PFSK-1 (cell line): ENCODE measurements around the gene RNPC3.

Experiments used
- FOXP2 ChIP-seq: optimal IDR thresholded peaks from 2 replicates; pipeline ENCODE3; 2011; ENCODE audit warnings: borderline replicate concordance, control low read depth, inconsistent platforms; ENCODE audit not compliant: insufficient read depth; ENCODE audit errors: extremely low read length, extremely low read depth
- POLR2AphosphoS5 ChIP-seq: IDR thresholded peaks from 2 replicates; pipeline ENCODE4 v1.6.1; 2012; ENCODE audit warnings: low read depth, mild to moderate bottlenecking, control low read depth, low read length, moderate library complexity
- SIN3A ChIP-seq: IDR thresholded peaks from 2 replicates; pipeline ENCODE4 v1.6.1; 2012; ENCODE audit warnings: mild to moderate bottlenecking, low read length, moderate library complexity, borderline replicate concordance; ENCODE audit not compliant: insufficient read depth
- TAF1 ChIP-seq: IDR thresholded peaks from 2 replicates; pipeline ENCODE4 v1.6.1; 2012; ENCODE audit warnings: low read length, control low read depth, borderline replicate concordance; ENCODE audit not compliant: insufficient read depth
- TF ChIP-seq, protein P1 (sequence below), 2 experiments: IDR thresholded peaks; 2 replicates each; pipeline versions ENCODE4 v1.6.1 to v1.8.0; 2011 to 2012; ENCODE audit warnings: low read depth in 2 of 2, low read length in 2 of 2, control low read depth in 1 of 2, inconsistent platforms in 1 of 2, mild to moderate bottlenecking in 1 of 2, moderate library complexity in 1 of 2; ENCODE audit not compliant: insufficient read depth in 1 of 2

The RNPC3 gene

DNA sequence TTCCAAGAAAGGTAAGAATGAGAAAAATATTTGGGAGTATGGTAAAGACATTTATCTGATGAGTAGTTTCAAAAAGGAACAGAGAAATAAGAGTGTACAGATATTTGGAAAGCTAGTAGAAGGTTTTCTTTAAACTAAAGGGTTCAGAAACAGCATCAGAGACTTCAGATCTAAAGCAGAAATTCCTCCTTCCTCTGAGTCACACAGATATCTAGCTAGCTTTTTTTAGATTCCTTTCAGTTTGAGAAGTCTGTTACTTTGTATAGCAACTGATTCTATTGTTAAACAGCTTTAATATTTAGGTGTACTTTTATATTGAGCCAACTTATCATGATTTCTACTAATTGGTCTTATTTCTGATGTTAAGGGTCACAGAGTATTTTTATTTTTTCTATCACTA is 50.6 kb downstream of the RNPC3 start:
- TF ChIP-seq POLR2AphosphoS5 (no peak), SIN3A (no peak), TAF1 (no peak), FOXP2 (no peak)
- TF ChIP-seq, protein P1, sequence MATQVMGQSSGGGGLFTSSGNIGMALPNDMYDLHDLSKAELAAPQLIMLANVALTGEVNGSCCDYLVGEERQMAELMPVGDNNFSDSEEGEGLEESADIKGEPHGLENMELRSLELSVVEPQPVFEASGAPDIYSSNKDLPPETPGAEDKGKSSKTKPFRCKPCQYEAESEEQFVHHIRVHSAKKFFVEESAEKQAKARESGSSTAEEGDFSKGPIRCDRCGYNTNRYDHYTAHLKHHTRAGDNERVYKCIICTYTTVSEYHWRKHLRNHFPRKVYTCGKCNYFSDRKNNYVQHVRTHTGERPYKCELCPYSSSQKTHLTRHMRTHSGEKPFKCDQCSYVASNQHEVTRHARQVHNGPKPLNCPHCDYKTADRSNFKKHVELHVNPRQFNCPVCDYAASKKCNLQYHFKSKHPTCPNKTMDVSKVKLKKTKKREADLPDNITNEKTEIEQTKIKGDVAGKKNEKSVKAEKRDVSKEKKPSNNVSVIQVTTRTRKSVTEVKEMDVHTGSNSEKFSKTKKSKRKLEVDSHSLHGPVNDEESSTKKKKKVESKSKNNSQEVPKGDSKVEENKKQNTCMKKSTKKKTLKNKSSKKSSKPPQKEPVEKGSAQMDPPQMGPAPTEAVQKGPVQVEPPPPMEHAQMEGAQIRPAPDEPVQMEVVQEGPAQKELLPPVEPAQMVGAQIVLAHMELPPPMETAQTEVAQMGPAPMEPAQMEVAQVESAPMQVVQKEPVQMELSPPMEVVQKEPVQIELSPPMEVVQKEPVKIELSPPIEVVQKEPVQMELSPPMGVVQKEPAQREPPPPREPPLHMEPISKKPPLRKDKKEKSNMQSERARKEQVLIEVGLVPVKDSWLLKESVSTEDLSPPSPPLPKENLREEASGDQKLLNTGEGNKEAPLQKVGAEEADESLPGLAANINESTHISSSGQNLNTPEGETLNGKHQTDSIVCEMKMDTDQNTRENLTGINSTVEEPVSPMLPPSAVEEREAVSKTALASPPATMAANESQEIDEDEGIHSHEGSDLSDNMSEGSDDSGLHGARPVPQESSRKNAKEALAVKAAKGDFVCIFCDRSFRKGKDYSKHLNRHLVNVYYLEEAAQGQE (IDR thresholded peaks at IDR 0.05; ENCODE audit: insufficient read depth in 1 of 2, low read depth in 2 of 2, low read length in 2 of 2), result no peak

DNA sequence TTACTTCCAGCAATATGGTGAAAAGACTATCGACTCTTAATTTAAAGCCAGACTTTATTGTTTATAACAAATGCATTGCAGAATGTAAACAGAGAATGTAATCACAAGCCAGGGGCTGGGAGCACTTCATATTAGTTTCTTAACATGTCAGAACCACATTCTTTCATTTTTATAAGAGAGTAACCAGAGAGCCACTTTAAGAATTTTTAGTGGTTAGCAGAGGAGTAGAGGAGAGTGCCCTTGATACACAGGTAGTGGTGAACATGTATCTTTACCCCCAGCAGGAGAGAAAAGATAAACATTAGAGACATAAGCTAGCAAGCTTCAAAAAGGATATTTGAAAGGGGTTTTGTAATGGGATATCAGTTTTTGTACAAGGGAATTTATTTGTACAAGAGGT is 57.0 kb downstream of the RNPC3 start:
- TF ChIP-seq POLR2AphosphoS5 (no peak), FOXP2 (no peak), TAF1 (no peak), SIN3A (no peak)
- TF ChIP-seq, protein P1 (IDR thresholded peaks at IDR 0.05; ENCODE audit: insufficient read depth in 1 of 2, low read depth in 2 of 2, low read length in 2 of 2), result no peak

DNA sequence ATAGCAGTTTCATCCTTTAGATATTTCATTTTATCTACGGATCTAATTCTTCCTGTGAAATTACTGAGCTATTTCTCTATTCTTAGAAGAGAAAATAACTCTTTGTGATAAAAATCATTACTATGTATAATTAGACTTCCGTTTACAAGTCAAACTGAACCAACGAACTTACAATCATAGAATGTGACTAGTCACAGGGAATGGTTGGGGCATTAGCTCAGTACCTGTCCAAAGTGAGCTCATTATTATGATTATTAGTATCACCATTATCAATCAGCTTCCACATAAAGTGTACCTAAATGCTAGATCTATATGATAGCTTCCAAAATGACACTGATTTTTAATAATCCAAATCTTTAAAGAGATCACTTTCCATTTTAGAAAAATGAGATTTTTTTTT is 58.4 kb downstream of the RNPC3 start:
- TF ChIP-seq TAF1, result no peak
- TF ChIP-seq, protein P1 (IDR thresholded peaks at IDR 0.05; ENCODE audit: insufficient read depth in 1 of 2, low read depth in 2 of 2, low read length in 2 of 2), result no peak

DNA sequence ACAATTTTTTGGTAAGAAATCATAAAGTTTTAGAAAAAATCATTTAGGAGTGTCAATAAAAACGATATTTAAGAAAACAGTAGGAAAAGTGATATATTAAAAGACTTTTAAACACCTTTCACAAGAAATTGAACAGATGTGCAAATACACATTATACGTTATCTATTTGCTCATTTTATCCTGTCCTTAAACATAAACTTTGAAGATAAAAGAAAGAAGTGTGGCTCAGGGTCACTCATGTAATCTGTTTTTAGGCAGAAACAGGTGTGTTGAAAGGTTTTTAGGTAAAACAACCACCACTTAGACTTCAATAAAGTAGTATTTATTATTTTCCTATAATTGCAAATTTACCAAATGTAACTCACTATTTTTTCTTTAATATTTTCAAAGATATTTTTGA is 59.0 kb downstream of the RNPC3 start:
- TF ChIP-seq SIN3A (no peak), FOXP2 (no peak), POLR2AphosphoS5 (no peak), TAF1 (no peak)
- TF ChIP-seq, protein P1 (IDR thresholded peaks at IDR 0.05; ENCODE audit: insufficient read depth in 1 of 2, low read depth in 2 of 2, low read length in 2 of 2), result no peak
